Activated CD8-positive, alpha-beta memory T cell treated with anti-CD3 and anti-CD28 coated beads, Interleukin-2, amount 50 U/mL, for 24 hours (primary cell): Measurements from ENCODE around the gene EME2.

Experiments used
- DNase-seq: peaks from one replicate; pipeline ENCODE4 v3.0.0-alpha.2; 2020; ENCODE audit errors: extremely low read depth

The EME2 gene

DNA sequence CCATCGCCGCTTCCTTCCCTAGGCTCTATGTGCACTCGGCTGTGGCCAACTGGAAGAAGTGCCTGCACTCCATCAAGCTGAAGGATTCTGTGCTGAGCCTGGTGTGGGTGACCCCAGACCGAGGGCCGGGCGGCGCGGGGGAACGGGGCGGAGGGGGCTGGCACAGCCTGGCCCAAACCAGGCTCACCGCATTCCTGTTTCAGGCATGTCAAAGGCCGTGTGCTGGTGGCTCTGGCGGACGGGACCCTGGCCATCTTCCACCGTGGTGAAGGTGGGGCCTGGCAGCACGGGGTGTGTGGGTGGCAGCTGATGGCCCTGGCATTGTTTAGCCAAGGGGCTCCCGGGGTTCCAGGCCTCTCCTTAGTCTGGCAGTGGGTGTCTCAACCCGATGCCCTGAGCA is 5.9 kb upstream of the EME2 start:
- no peak for DNase-seq

DNA sequence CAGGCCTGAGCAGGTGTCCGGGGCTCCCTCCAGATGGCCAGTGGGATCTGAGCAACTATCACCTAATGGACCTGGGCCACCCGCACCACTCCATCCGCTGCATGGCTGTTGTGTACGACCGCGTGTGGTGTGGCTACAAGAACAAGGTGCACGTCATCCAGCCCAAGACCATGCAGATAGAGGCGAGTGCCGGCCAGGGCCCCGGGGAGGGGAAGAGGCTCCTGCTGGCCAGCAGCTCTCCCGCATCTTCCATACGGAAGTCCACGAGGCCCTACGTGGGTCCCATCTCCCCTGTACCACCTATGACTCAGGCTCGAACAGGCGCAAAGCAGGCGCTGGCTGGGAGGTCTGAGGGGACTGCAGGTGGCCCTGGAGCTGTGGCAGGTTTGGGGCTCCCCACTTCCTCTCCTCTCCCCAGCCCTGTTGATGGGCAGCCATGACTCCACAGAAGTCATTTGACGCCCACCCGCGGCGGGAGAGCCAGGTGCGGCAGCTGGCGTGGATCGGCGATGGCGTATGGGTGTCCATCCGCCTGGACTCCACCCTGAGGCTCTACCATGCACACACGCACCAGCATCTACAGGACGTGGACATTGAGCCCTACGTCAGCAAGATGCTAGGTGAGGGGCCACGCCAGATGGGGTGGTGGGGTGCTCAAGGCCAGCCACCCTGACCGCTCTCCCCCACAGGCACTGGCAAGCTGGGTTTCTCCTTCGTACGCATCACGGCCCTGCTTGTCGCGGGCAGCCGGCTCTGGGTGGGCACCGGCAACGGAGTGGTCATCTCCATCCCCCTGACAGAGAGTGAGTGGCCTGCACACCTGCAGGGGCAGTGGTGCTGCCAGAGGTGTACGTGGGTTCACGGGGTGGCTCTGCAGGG is 5.3 kb upstream of the EME2 start:
- no peak for DNase-seq

DNA sequence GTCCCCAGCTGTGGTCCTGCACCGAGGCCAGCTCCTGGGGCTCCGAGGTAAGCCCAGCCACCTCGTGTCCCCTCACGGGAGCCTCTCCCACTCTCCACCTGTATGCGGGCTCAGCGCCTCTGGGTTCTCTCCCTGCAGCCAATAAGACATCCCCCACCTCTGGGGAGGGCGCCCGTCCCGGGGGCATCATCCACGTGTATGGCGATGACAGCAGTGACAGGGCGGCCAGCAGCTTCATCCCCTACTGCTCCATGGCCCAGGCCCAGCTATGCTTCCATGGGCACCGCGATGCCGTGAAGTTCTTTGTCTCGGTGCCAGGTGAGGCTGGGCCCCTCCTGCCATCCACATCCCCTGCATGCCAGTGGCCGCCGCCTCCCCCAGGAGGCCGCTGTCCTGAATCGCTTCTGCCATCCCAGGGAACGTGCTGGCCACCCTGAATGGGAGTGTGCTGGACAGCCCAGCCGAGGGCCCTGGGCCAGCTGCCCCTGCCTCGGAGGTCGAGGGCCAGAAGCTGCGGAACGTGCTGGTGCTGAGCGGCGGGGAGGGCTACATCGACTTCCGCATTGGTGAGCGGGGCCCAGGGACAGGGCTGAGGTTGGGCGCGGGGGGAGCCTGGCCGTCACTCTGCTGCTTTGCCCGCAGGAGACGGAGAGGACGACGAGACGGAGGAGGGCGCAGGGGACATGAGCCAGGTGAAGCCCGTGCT is 4.4 kb upstream of the EME2 start:
- DNase-seq: no peak

DNA sequence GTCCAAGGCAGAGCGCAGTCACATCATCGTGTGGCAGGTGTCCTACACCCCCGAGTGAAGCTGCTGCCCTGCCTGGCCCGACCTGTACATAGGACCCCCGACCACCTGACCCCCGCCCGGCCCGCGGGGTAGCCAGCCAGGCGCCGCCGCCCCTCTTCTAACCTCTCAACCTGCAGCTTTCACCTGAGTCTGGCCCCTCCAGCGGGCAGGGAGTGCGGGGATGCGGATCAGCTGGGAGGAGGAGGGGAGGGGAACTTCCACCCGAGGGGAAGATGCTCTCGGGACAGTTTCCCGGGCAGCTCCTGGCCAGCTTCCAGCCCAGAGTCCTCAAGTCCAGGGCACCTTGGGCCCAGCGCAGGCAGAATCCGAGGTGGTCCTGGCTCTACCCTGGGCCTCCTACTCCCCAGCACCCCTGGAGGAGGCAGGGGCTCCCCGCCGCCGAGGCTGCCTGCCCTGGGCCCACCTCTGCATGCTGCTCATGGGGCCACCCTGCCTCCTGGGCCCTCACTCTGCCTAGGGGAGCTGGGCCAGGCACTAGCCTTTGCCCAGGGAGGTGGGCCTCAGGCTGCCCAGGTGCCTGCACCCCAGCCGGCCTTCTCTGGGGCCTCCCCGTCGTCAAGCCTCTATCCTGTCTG is 3.7 kb upstream of the EME2 start:
- DNase-seq: no peak

DNA sequence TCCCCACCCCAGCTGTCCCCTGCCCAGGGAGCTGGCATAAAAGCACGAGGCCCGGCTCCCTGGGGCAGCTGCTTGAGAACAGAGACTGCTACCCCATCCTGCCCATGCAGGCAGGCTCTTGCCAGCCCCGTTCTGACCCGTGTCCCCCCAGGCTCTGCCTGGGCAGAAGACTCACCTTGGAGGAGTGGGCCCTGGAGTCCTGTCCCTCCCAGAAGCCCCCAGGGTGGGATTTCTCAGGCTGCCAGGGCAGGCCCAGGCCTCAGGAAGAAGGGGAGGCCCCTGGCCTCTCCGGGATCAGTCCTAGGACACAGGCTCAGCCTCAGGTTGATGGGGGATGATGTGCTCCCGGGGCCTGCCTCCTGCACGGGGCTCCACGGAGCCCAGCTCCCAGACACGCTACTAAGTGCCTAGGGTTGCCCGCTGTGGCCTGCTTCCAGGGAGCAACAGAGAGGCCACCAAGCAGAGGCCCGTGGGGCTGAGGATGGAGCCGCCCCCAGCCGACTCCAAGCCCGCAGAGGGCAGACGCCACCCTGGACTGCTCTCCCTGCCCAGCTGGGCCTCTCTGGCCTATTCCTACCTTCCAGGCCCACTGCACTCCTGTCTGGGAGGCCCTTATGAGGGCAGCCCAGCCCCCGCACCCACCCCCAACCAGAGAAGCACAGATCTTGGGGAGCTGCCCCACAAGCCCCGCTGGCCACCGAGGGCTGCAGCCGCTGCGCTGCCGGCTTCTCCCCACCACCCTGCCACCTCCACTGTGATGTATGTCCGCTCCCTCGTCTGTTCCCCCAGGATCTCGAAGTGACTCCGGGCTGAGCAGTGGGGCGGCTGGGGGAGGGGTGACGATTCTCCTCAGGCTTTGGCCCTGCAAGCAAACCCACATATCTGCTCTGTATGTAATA is 3.0 kb upstream of the EME2 start:
- no peak for DNase-seq

DNA sequence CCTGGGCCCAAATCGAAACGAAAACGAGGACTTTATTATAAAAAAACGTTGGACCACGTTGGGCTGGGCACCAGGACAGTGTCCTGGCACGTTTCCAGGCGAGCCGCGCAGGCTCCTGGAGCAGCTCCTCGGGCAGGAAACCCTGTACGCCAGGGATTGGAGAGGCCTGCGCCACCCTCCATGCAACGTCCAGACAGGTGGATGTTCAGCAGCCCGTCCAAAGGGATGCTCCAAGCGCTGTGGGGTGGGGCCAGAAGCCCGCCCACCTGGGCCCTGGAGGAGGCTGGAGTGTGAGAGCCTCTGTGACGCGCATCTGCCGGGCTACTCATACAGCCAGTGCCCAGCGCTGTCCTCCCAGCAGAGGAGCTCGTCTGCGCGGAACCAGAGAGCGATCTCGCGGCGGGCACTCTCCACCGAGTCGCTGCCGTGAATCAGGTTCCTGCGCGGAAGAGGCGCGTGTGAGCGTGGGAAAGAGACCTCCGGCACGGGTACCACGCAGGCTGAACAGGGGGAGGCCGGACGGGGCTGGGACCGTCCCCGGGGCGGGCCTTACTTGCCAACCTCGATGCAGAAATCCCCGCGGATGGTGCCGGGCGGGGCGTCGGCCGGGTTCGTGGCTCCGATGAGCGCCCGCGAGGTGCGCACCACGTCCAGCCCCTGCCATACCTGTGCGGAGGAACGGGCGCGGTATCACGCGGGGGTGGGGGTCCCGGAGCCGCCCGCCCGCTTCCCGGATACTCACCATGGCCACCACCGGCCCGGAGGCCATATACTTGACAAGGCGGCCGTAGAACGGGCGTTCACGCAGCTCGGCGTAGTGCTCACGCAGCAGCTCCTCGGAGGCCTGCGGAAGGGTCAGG is 2.1 kb upstream of the EME2 start:
- DNase-seq: no peak

DNA sequence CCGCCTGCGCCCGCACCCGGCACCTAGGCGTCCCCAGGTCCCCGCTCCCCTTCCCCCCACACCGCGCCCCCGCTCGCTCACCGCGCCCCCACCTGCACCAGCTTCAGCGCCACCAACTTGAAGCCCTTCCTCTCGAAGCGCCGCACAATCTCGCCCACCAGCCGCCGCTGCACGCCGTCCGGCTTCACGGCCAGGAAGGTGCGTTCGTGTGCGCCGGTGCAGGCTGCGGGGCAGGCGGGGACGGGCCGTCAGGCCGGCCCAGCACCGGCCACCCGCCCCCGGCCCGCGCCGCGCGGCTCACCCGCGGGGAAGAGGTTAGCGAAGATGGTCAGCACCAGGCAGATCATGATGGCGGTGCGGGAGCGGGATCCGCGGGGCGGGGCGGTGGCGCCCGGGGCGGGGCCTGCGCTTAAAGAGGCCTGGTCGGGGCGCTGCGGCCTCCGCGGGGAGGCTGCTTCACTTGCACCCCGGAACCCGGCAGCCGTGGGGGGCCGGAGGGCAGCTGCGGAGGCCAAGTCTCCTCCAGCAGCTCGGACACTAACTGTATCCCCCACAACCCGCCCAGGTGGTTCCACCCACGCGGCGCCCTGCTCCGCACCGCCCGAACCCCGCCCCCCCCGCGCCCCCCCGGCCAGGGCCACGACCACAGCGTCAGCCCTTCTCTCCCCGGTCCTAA is 1.3 kb upstream of the EME2 start, which contains the start of gene NME3:
Gene NME3, minus strand, starts transcription at position 356 of the 676 bp plus-strand sequence. Its CDS starts 9 bp downstream, at position 347.
- DNase-seq: no peak

DNA sequence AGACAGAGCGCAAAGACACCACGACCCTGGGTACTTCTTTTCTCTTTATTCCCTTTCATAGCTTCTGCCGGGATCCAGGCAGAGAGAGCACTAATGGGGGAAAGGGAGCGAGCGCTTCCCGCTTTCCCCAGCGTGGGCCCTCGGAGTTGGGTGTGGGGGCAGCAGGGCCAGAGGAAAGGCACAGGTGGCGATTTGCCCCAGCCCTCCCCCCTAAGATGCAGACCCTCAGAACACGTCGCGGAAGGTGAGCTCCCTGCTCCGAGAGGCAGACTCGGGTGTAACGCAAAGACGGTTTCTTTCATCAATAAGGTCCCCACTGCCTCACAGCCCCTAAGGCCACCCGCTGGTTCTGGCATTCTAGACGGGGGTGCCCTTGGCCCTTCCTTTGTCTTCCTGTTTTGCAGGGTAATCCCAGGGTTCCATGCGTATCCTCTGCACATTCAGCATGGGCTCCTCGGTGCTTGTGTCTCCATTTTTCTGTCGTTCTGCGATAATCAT is 697 bp upstream of the EME2 start:
- no peak for DNase-seq

DNA sequence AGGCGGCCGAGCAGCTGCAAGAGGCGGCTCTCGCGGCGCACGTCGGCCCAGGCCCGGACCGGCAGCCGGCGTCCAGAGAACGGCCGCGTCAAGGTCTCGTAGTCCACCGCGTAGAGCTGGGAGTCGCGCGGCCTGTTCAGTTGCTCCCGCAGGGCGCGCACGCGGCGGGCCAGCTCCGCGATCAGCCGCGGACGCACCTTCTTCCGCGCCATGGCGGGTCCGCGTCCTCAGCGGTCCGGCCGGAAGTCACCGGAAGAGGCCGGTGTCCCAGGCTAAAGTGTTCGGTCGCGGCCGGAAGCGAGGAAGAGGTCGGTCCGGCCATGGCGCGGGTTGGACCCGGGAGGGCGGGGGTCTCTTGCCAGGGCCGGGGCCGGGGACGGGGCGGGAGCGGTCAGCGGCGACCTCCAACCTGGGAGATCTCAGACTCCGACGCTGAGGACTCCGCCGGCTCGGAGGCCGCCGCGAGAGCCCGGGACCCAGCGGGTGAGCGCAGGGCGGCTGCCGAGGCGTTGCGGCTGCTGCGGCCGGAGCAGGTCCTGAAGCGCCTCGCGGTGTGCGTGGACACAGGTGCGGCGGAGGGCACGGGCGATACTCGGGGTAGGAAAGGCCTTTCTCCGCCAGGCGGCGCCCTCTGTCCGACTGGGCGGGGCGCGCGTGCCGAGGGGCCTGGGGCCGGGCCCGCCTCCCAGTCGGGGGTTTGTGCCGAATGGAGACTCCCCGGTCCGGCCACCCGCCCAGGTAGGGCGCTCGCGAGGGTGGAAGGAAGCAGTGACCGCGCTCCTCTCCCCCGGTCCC is 495 bp downstream of the EME2 start, which contains the start of gene MRPS34:
Gene MRPS34, minus strand, starts transcription at position 227 of the 795 bp plus-strand sequence. Its CDS starts 15 bp downstream, at position 212.
- no peak for DNase-seq

DNA sequence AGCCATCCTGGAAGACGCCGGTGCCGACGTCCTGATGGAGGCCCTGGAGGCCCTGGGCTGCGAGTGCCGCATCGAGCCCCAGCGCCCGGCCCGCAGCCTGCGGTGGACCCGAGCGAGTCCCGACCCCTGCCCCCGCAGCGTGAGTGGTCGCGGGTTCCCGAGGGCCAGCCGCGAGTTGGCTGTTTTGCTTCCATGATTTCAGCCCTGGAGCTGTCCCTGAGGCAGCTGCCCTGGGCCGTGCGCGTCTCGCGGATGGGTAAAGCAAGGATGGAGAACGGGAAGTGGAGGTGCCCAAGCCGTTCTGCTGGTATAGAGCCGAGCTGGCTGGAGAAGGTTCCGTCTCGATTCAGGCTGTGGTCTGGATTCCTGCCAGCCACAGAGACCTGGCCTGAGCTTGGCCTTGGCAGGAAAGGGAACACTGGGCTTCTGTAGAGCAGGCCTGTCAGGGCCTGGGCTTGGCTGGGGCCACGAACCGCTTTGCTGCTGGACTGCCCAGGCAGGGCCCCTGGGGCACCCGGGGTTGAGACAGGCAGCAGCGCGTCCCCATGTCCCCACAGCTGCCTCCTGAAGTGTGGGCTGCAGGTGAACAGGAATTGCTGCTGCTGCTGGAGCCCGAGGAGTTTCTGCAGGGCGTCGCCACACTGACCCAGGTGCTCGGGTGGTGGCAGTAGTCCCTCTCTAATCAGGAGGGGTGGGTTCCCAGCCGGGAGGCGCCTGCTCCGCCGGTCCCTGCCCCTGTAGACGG is 1.3 kb downstream of the EME2 start:
- no peak for DNase-seq

DNA sequence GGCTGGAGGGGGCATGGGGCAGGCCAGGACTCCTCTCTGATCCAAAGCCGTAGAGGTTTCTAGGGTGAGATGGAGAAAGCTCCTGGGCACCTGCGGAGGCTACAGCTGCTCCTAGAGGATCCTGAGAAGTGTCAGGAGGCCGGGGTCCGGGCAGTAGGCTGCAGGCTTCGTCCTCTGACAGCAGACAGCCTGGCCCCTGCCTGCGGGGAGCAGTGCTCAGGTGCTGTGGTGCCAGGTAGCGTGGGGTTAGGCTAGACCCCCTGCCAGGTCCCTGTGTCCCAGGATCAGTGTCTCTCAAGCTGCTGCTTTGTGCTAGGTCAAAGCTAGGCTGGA is 1.8 kb downstream of the EME2 start:
- DNase-seq: no peak

DNA sequence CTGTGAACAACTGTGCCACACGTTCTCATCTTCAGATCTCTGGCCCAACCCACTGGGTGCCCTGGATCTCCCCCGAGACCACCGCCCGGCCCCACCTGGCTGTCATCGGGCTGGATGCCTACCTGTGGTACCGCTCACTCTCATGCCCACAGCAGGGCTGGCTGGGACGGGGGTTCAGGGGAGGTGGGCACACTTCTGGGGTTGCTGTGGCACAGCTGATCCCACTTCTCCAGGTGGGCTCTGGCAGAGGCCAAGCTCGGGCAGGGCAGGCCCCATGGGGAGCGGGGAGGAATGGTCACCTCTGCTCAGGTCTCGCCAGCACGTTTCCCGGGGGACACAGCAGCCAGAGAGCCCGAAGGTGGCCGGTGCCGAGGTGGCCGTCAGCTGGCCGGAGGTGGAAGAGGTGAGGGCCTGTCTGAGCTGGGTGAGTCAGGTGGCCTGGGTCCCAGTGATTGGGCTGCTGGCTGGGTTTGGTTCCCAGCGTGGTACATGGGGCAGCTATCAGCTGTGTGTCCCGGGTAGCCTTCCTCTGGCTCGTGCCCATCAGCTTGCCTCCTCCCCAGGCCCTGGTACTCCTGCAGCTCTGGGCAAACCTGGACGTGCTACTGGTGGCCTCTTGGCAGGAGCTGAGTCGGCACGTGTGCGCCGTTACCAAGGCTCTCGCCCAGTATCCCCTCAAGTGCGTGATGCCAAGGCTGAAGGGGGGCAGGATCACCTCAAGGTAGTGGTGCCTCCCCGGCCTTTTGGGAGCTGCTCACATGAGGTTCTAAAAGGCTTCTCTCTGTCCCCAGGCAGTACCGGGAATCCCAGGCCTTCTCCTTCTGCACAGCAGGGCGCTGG is 2.6 kb downstream of the EME2 start:
- DNase-seq: no peak

DNA sequence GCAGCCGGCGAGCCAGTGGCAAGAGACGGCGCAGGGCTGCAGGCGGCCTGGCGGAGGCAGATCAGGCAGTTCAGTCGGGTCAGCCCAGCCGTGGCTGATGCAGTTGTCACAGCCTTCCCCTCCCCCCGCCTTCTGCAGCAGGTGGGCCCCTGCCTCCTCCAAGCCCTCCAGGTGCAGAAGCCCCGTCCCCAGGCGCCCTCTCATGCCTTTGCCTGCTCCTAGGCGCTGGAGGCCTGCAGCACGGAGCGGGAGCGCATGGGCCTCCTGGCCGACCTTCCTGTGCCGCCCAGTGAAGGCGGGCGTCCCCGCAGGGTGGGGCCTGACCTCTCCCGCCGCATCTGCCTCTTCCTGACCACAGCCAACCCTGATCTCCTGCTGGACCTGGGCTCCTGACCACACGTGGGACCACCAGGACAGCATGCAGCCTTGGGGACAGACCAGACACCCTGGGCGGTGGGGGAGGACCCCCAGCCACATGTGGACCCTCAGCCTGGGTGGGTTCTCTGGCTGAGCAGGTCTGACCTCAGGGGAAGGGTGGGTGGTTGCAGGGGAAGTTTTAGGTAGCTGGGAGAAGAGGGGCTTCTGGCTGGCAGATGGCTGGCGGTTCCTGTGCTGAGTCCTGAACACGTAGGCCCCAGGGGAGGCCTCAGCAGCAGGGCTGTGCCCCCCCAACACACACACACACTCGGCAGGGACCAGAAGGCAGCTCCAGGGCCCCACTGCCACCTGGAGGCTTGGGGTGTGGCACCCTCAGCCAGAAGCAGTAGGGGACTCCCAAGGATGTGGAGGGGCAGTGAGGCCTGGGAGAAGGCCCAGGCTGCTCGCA is 3.4 kb downstream of the EME2 start:
- DNase-seq: no peak

DNA sequence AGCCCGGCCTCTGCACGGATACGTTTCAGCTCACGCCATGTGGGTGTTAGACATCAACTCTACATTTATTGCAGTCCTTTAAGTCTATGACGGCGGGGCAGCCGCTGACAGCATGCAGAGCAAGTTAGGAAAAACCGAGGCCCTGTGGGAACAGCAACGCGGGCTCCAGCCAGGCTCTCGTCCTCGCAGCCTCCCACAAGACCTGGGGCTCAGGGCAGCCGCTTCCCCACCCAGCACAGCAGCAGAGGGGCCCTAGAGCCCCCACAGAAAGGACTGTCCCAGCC is 4.0 kb downstream of the EME2 start:
- DNase-seq: no peak

DNA sequence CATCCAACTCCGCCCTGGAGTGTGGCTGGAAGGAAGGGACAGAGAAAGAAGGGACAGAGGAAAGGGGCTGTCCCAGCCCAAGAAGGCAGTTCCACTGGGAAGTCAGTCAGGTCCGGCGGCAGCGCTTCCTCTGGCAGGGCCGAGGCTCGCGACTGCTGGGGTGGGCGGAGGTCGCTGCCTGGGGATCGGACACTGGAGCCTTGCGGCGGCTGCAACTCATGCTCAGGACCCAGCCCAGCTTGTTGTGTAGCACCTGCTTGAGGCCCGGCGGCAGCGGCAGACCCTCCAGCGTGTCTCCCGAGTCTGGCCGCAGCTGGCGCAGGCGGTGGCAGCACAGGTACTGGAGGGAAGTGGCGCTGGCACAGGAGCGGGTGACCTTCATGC is 4.4 kb downstream of the EME2 start:
- no peak for DNase-seq

DNA sequence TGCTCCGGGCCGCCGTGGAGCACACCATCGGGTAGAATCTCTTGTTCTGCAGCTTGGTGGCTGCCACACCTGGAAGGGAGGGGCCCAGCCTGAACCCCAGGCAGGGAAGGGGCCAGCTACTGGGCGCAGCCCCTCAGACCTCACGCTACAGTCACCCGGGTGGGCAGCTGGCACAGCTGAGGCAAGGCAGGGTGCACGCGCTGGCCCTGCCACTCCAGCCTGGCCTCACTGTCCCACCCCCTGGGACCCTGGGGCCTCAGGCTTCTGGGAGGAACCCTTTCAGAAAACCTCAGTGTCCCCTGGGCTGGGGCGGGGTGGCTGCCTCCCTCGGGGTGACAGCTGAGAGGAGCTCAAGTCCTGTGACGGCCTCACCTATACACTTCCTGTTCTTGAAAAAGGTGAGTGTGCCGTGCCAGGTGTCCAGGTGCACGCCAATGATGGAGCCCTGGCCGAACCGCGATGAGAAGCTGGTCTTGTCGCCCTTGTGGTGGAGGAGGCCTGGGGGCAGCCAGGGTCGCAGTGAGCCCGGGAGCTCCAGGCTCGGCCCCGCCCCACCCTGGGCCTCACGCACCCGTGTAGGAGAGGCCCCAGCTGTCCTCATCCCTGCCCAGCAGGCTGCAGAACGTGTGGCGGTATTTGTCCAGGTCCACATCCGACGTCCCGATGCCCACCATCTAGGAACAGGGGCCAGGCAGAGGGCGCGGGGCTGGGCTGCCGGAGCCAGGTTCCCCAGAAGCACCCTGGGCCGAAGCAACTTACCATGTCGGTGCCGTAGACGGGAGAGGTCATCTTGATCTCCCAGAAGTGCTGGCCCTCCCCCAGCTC is 5.0 kb downstream of the EME2 start:
- DNase-seq: no peak
